OCI-LY7 (cell line): ENCODE results near the gene SLFN12L. TPM values are rescaled to one million over a fixed set of nuclear protein-coding genes. Genes with fewer than 3 reads are reported as not detected.

Source experiments
- BruUV-seq: library from RNA; stranded (reverse); fragments of 400-500 nt; replicated peaks from 2 replicates; lab custom pipeline; 2021; lab: Mats Ljungman, UMichigan
- CTCF ChIA-PET: fragments of 300-600 bp; sonication (Branson Sonifier 250); formaldehyde crosslinking; loops from one replicate; lab custom pipeline; 2022; ENCODE audit warnings: antibody characterized with exemption; ENCODE audit not compliant: unreplicated experiment; lab: Charles Lee
- POLR2A ChIA-PET: fragments of 300-600 bp; sonication (Branson Sonifier 250); formaldehyde crosslinking; loops from one replicate; lab custom pipeline; 2022; ENCODE audit warnings: antibody characterized with exemption; lab: Charles Lee
- DNase-seq: peaks from one replicate; pipeline ENCODE4 v3.0.0-alpha.2; 2015; ENCODE audit warnings: low spot score
- H2AFZ ChIP-seq: fragments of 200-600 bp; sonication (generic), shearing (Covaris generic); 2 replicates; pipeline ENCODE4 v1.6.1; 2014; ENCODE audit warnings: mild to moderate bottlenecking, antibody characterized with exemption, low read length, moderate library complexity
- H3K27ac ChIP-seq: fragments of 200-600 bp; sonication (generic); 2 replicates; pipeline ENCODE4 v1.5.1; 2014; ENCODE audit warnings: mixed run types, low read depth, mild to moderate bottlenecking, moderate library complexity, low read length, inconsistent platforms; ENCODE audit not compliant: poor library complexity, severe bottlenecking
- H3K36me3 ChIP-seq: fragments of 200-600 bp; sonication (generic); 2 replicates; pipeline ENCODE4 v1.6.1; 2014; ENCODE audit warnings: mild to moderate bottlenecking, antibody characterized with exemption, low read length, moderate library complexity, mixed read lengths; ENCODE audit not compliant: insufficient read depth
- H3K4me1 ChIP-seq: fragments of 200-600 bp; sonication (generic); 2 replicates; pipeline ENCODE4 v1.5.1; 2014; ENCODE audit warnings: mild to moderate bottlenecking, low read length; ENCODE audit not compliant: insufficient read depth, poor library complexity, severe bottlenecking
- H3K4me2 ChIP-seq: fragments of 200-600 bp; sonication (generic); 2 replicates; pipeline ENCODE4 v1.6.1; 2014; ENCODE audit warnings: mild to moderate bottlenecking, low read length
- H3K4me3 ChIP-seq: fragments of 200-600 bp; sonication (generic); 2 replicates; pipeline ENCODE4 v1.5.1; 2014; ENCODE audit warnings: mild to moderate bottlenecking, low read depth, low read length; ENCODE audit not compliant: poor library complexity, severe bottlenecking
- H3K79me2 ChIP-seq: fragments of 200-600 bp; sonication (generic); 2 replicates; pipeline ENCODE4 v1.6.1; 2016; ENCODE audit warnings: low read depth, mild to moderate bottlenecking, low read length, moderate library complexity, mixed read lengths; ENCODE audit not compliant: insufficient read depth
- H3K9me2 ChIP-seq: fragments of 200-600 bp; sonication (generic); 2 replicates; pipeline ENCODE4 v1.6.1; 2016; ENCODE audit warnings: mild to moderate bottlenecking, low read length, mixed read lengths; ENCODE audit not compliant: insufficient read depth
- H3K9me3 ChIP-seq: fragments of 200-600 bp; sonication (generic); 2 replicates; pipeline ENCODE4 v1.6.1; 2014; ENCODE audit warnings: mild to moderate bottlenecking, mixed run types, low read length, mixed read lengths
- H4K20me1 ChIP-seq: fragments of 200-600 bp; sonication (generic); 2 replicates; pipeline ENCODE4 v1.6.1; 2014; ENCODE audit warnings: mild to moderate bottlenecking, antibody characterized with exemption, low read length, moderate library complexity, mixed read lengths; ENCODE audit not compliant: insufficient read depth
- CTCF ChIP-seq: fragments of 200-600 bp; sonication (generic); conservative IDR thresholded peaks from 2 replicates; pipeline ENCODE4 v1.5.1; 2014; ENCODE audit warnings: mild to moderate bottlenecking, antibody characterized with exemption, low read length, moderate library complexity, mixed read lengths
- EZH2phosphoT487 ChIP-seq: fragments of 200-600 bp; sonication (generic); IDR thresholded peaks from 2 replicates; pipeline ENCODE4 v1.6.1; 2018; ENCODE audit warnings: low read depth, borderline replicate concordance, mild to moderate bottlenecking, mixed run types, antibody characterized with exemption, low read length, moderate library complexity, mixed read lengths
- intact Hi-C: fragments of 100-400 bp; cut with micrococcal nuclease; formaldehyde crosslinking; loops from one replicate; pipeline ENCODE4 v1.10.0; 2022; ENCODE audit not compliant: unreplicated experiment
- total RNA-seq, 2 experiments: library from RNA; depleted of rRNA in 1 of 2; stranded (reverse); fragments of >200 nt in 1 of 2; shearing (Covaris generic) in 1 of 2; gene quantifications; 2 replicates each; pipeline ENCODE4 v1.2.3, GENCODE V29; 2014 to 2022

Gene SLFN12L
- total RNA-seq, 2 experiments from 2014 or later, result not detected

- Histone ChIP-seq H3K79me2 (no peaks in the 10 kb centered on the region), H4K20me1 (no peaks in the 10 kb centered on the region), H3K4me3 (no peak overlapping the region), H3K4me2 (no peak overlapping the region), H3K36me3 (no peaks in the 10 kb centered on the region), H2AFZ (no peak overlapping the region), H3K9me2 (no peaks in the 10 kb centered on the region), H3K4me1 (no peaks in the 10 kb centered on the region), H3K27ac (no peak overlapping the region), H3K9me3 (no peaks in the 10 kb centered on the region)
- BruUV-seq, result no TSS peak
- POLR2A ChIA-PET, result no interaction called here
- TF ChIP-seq CTCF (no peak), EZH2phosphoT487 (no peak)
- DNase-seq, result no peak
- CTCF ChIA-PET, result no interaction called here
- intact Hi-C loops, result no loop called here
These were observed 37.9 kb downstream of the SLFN12L start for GRCh38 chr17:35499548-35499947.

- Histone ChIP-seq H3K27ac (no peak overlapping the region), H4K20me1 (no peaks in the 10 kb centered on the region), H3K4me1 (no peaks in the 10 kb centered on the region), H3K36me3 (no peaks in the 10 kb centered on the region), H3K4me3 (no peak overlapping the region), H3K9me3 (no peaks in the 10 kb centered on the region), H3K4me2 (no peak overlapping the region), H3K79me2 (no peaks in the 10 kb centered on the region), H3K9me2 (no peaks in the 10 kb centered on the region), H2AFZ (no peak overlapping the region)
- no peak for DNase-seq
- TF ChIP-seq CTCF (no peak), EZH2phosphoT487 (no peak)
- POLR2A ChIA-PET, result no interaction called here
- no TSS peak for BruUV-seq
- CTCF ChIA-PET, result no interaction called here
- intact Hi-C loops, result no loop called here
These were observed 38.9 kb downstream of the SLFN12L start for GRCh38 chr17:35498448-35499178.
